GM18502 (cell line): ENCODE data around the gene PCIF1.
"Not testable (repeated sequence)": the region's sequence is repeated elsewhere in the genome, so short reads cannot be mapped to it uniquely, and the experiment has no call there.

Experiments used
- ATAC-seq: cut with Tn5 transposase; IDR thresholded peaks from one replicate; pipeline ENCODE4 v1.9.1; 2021; ENCODE audit warnings: mild to moderate bottlenecking; ENCODE audit not compliant: unreplicated experiment, poor library complexity

PCIF1 gene

DNA sequence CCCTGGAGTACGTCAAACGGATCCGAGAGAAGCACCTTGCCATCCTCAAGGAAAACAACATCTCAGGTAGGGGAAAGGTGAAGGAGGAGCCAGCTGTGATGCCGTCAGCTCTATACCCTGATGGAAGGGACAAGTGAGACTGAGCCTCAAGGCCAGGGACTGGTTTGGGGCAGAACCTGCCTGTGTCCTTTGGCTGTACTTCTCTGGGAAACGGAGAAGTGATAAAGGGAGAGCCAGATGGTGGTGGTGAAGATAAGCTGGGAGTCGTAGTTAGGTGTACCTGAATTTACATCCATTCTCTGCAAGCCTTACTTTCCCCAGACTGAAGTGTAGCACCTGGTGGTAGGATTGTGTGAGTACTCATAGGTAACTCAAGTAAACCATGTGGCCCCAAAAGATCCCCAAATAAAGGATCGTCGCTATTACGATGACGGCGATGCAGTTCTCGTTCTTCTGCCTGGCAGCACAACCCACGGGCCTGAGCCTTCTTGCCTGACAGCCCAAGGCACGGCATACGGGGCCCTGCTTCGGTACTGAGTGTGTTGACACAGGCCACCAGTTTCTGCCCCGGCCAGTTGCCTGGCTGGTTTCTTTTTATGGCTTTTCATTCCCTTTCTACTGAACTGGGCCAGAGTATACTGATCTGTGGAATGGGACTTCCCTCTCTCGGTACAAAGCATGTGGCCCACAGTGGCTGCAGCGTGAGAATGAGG lies 10.6 kb downstream of the PCIF1 start:
- no peak for ATAC-seq

DNA sequence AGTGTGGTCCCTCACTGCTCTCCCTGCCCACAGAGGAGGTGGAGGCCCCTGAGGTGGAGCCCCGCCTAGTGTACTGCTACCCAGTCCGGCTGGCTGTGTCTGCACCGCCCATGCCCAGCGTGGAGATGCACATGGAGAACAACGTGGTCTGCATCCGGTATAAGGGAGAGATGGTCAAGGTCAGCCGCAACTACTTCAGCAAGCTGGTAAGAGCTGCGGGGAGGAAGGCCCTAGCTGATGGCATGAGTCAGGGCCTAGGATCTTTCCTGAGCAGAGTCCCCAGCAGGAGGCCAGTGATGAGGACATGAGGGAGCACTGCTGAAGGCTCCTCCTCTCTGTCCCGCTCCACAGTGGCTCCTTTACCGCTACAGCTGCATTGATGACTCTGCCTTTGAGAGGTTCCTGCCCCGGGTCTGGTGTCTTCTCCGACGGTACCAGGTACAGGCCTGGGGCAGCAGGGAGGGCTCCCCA lies 11.2 kb downstream of the PCIF1 start:
- ATAC-seq = no peak

DNA sequence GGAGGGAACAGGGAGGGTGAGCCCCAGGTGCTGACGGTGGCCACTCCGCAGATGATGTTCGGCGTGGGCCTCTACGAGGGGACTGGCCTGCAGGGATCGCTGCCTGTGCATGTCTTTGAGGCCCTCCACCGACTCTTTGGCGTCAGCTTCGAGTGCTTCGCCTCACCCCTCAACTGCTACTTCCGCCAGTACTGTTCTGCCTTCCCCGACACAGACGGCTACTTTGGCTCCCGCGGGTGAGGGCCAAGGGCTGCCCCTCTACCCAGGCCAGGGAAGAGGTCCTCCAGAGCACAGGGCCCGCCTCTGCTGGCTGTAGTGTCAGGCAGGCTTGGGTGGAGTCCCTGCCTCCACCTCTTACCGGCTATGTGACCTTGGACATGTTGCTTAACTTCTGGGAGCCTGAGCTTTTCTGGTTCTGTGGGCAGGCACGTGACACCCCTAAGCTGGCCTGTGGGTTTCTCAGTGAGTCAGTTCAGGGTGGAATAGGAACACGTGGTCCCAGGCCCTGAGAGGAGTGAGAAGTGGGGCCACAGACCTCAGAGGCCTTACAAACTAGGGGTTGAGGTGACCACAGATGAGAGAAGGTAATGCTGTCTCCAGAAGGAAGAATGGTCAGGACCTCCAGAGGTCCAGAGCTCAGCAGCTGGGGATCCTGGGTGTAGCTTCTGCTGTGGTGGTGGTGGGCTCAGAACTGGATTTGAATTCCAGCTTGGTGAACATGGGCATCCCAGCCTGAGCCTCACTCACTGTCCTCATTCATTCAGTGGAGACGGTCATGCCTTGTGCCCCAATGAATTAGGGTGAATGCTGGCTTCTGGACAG lies 11.9 kb downstream of the PCIF1 start:
- ATAC-seq = no peak

DNA sequence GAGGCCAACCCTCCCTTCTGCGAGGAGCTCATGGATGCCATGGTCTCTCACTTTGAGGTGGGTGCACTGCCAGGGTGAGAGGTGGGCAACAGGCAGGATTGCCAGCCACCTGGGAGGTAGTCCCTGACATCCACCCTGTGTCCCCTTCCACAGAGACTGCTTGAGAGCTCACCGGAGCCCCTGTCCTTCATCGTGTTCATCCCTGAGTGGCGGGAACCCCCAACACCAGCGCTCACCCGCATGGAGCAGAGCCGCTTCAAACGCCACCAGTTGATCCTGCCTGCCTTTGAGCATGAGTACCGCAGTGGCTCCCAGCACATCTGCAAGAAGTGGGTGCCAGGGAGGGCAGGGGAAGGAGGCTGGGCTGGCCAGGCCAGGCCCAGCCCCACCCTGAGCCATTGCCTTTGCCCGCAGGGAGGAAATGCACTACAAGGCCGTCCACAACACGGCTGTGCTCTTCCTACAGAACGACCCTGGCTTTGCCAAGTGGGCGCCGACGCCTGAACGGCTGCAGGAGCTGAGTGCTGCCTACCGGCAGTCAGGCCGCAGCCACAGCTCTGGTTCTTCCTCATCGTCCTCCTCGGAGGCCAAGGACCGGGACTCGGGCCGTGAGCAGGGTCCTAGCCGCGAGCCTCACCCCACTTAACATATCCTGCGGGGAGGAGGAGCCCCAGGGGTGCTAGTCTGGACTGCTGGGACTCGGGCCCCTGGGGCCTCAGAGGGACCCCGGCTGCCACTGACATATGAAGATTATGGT lies 12.8 kb downstream of the PCIF1 start:
- ATAC-seq = no peak

DNA sequence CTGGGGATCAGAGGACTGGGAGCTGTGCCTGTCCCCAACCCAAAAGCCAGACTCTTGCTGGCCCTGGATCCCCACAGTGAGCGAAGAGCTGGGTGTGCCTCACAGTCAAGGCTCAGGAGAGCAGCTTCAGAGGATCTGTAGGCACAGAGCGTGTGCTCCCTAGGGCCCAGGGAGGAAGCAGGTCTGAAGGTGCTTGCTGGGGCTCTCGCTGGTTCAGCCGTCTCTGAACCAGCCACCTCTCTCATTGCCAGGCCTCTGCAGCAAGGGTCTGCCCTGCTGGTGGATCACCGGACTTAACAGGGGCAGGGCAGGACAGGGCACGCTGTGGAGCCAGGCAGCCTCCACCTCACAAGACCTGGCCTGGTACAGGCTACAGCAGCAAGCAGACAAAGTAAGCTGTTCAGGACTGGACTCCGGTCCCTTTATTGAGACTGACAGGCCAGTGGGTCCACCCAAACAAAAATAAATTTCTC lies 13.8 kb downstream of the PCIF1 start:
- ATAC-seq = no peak

DNA sequence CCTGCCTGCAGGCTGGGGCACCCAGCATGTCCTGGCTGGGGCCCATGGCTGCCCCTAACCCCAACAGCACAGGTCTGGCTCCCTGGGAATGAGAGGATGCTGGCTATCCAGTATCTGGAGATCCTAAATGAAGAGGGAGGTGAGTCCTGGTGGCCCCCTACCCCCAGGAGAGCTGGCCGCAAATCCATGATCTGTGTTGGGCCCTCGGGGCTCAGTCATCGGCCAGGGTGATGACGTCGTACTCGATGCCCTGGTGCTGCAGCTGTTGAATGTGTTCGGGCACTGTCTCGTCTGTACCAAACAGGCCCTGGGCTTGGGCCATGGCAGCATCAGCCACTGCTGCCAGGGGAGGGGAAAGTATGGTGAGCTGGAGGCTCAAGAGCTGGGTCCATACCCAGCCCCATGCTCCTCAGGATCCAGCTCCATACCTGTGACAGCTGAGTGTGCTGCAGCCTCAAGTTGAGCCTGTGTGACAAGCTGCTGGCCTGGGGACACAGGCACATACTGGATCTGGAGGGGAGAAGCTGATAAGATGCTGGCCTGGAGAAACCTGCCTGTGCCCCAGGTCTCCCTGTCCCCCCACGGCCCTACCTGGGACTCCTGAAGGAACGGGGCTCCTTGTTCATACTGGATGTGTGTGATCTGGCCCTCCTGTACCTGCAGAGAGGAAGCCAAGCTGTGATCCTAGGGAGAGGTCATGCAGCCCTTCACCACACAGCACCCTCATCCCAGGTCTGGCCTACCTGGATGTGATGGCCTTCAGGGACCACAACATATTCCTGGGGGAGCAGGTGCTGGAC lies 14.5 kb downstream of the PCIF1 start:
- no peak for ATAC-seq

DNA sequence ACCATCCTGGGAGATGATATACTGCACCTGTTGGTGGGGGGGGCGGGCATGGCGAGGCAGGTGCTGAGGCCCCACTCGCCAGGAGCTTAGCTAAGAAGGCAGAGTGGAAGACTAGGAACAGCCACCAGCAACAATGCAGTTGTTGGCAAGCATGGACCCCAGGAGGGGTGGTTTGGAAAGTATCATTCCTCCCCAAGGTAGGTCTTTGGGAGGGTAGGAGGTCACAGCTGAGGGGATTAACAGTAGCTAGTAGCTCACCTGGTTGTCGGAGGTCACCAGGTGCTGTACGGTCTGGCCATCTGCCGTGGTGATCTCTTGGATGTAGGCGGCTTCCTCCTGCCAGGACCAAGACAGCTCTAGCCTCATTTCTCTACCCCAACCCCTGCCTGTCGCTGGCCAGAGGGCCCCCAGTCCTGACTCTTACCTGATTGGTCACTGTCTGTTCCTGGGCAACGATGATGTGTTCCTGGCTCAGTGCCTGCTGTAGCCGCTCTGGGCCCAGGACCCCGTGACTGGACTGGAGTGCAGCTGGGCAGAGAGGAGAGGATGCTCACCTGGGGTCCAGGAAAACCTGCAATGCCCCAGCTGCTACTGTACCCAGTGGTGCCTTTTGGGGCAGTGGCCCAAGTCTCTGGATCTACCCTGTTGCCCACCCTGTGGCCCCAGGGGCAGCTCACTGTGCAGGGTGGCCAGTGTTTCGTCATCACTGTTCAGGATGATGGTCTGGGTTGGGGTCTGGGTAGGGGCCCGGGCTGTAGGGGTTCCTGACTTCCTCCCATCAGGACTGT lies 15.3 kb downstream of the PCIF1 start:
- ATAC-seq = no peak

DNA sequence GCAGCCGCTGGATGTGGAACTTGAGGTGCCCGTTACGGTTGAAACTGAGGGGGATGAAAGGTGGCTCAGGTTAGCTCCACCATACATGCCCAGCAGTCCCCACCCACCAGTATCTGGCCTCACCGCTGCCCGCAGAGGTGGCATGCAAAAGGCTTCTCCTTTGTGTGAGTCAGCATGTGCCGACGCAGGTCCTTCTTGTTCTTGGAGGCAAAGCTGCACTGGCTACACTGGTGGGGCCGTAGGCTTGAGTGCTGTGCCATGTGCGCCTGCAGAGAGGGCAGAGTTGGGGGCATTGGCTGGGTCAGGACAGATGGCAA lies 15.8 kb downstream of the PCIF1 start:
- ATAC-seq = no peak

DNA sequence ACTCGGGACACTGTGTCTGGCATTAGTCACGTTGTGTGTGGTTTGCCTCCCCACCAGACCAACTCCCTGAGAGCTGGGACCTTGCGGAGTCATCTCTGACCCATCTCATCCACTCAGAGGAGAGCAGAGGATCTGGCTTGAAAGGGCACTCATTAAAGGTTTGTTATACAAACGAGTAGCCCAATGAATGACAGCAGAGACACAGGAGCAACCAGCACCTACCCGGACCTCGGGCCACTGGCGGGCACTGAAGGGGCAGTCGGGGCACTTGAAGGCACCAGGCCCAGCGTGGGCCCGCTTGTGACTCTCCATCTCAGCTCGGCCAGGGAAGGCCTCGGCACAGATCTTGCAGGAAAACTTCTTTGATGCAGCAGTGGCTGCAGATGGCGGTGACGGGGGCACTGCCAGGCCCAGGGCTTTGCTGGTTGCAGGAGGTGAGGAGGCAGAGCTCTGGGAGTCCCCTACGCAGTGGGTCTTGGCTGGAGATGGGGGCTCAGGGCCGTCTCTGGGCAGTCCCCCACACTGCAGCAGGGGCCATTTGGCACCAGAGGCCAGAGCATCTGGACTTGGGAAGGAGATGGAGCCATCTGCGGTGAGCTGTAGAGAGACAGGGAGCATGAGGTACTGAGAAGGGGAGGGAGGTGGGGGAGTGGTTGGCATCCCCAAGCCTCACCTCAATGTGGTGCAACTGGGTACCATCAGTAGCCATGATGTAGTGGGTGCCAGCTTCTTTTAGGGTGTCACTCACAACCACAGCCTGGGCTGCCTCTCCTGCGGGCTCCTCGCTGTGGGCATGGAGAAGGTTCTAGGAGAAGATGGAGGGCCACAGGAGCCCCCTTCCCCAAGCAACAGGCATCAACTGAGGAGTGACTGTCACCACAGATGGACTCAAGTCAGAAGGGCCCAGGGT lies 17.7 kb downstream of the PCIF1 start:
- no peak for ATAC-seq

DNA sequence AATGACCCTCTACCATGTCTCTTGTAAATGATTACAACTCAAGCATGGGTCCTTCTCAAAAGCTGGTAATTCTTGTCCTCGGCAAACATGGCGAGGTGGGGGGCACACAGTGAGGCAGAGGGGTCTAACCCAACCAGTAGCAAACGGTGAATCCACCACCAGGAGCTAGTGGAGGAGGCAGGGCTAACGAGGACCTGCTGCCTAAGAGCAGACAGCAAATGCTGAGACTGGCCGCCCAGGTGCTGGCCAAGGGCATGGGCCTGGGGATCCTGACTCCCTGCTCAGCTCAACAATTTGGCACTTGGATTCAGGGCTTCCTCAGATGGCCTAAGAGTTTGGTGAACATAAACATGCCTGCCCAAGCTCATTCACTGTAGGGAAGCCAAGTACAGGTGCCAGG lies 18.4 kb downstream of the PCIF1 start:
- no peak for ATAC-seq

DNA sequence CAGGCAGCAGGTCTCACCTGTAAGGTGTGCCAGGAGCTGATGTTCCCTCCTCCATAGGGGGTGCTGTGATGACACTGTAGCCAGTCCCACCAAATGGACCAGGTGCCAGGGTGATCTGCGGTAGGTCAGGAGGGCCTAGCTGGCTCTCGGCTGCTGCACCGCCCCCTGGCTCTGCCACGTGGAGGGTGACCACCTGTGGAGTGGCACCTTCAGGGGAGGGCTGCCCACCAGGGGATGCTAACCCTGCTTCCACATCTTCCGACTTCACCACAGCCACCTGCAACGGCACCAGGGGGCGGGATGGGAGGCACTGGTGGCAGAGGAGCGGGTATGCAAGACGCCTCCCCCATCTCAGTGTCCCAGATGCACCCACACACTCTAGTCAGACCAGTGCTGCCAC lies 19.2 kb downstream of the PCIF1 start:
- ATAC-seq = no peak

DNA sequence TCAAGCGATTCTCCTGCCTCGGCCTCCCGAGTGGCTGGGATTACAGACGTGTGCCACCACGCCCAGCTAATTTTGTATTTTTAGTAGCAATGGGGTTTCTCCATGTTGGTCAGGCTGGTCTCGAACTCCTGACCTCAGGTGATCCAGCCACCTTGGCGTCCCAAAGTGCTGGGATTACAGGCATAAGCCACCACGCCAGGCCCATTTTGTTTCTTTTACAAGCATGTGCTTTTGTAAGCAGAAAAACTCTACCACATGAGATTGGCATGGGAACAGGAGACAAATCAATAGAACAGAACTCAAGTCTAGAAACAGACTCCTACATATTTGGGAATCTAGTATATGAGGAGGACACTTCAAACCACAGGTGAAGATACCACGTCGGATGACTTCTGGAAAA lies 21.8 kb downstream of the PCIF1 start:
- ATAC-seq = not testable (repeated sequence)

DNA sequence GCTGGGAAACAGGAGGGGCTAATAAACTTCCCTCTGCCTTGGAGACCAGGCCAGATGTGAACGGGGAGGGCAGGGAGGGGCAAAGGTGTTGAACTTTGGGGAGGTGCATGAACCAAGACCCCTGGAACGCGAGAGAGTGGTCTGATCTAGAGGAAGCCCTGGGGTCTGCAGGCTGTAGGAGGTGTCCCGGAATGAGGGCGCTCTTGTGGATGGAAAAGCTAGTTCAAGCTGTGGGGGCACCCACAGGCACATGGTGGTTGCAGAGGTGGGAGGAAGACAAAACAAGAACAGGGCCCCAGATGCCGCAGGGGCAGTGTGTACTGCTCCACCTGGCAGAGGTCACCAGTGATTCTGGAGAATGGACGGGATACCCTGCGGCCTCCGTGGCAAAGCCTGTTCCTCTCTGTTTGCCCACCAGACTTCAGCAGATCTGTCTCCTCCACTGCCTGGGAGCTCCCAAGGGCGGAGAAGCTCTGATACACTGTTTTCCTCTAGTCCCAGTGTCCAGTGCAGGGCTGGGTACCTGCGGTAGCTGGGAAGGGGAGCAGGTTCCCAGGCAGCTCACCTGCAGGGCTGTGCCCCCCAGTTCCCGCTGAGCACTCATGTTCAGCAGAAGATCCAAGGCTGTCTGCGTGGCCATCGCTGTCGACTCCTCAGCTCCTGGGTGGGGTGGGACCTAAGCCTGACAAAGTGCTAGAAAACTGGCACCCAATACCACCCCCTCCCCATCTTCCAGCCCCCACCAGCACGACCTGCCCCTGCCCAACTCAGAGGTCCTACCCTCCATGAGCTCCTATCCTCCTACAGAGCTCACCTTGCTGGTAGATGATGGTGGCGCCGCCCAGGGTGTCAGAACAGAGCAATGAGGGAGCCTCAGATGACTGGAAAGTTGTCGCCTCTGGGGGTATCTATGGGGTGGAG lies 22.8 kb downstream of the PCIF1 start:
- no peak for ATAC-seq

DNA sequence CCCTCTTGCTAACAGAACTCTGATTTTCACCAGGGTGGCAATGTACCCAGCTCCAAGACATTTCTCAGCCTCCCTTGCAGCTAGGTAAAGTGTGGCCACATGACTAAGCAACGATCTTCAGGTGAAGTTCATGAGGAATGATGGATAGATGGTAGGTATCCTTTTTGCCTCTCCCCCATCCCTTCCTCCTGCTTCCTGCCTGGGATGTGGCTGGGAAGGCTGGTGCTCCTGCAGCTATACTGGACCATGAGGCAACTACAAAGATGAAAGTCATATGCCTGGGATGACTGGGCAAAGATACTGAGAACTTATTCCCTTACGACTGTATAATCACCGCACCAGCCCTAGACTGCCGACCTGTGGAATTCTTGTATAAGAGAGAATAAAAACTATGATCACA lies 24.1 kb downstream of the PCIF1 start:
- no peak for ATAC-seq

DNA sequence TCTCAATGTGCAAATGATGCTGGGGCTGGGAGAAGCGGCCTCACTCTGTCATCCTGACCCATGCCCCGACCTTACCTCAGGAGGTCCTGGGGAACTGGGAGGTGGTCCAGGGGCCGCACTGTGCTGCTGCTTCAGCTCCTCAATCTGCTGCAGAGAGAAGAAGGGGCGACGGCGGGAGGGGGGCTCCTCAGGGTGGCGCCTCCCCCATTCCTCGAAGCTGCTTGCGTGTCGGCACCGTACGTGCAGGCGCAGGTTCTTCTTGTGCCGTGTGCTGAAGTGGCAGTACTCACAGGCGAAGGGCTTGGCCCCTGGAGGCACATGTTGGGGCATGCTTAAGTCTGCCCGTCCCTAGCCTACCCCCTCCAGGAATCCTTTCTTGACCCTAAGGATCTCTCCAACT lies 24.6 kb downstream of the PCIF1 start:
- no peak for ATAC-seq

DNA sequence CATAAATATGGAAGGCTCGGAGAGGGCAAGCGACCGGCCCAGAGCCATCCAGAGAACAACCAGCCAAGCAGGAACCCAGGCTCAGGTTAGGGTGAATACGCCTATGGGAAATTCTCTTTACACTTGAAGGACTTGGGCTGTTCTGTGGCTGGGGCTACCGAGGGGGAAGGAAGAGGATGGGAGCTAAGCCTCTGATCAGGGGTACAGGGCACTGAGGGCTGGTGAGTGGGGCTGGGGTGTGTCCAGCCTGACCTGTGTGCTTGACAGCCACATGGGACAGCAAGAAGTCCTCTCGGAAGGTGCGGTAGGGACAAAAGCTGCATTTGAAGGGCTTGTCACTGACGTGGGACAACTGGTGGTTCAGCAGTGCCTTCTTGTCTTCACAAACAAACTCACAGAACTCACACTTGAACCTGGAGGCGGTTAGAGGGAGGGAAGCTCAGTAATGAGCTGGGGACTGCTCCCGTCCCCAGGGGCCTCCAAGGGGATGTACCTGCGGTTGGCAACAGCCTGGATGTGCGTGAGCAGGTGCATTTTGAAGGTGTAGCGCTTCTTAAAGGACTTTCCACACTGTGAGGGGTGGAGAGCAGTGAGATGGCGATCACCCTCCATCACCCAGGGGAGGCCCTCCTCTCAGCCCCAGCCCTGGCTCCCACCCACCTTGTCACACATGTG lies 25.6 kb downstream of the PCIF1 start:
- peak; percentile 39 for ATAC-seq
